ENCODE results near the gene HEBP2.
"Not testable (repeated sequence)": the region's sequence is repeated elsewhere in the genome, so short reads cannot be mapped to it uniquely, and the experiment has no call there.

- TF ChIP-seq POLR2A (IDR thresholded peaks at IDR 0.05), result not testable (repeated sequence)
- TF ChIP-seq, protein P1, sequence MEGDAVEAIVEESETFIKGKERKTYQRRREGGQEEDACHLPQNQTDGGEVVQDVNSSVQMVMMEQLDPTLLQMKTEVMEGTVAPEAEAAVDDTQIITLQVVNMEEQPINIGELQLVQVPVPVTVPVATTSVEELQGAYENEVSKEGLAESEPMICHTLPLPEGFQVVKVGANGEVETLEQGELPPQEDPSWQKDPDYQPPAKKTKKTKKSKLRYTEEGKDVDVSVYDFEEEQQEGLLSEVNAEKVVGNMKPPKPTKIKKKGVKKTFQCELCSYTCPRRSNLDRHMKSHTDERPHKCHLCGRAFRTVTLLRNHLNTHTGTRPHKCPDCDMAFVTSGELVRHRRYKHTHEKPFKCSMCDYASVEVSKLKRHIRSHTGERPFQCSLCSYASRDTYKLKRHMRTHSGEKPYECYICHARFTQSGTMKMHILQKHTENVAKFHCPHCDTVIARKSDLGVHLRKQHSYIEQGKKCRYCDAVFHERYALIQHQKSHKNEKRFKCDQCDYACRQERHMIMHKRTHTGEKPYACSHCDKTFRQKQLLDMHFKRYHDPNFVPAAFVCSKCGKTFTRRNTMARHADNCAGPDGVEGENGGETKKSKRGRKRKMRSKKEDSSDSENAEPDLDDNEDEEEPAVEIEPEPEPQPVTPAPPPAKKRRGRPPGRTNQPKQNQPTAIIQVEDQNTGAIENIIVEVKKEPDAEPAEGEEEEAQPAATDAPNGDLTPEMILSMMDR (IDR thresholded peaks at IDR 0.05), result not testable (repeated sequence)
Observed at GRCh38 chr6:138425256-138425655, 21.2 kb downstream of the HEBP2 start.

Data from tibial nerve (tissue), 3 donors.